GM18861 (cell line): ENCODE results near the gene ZNF865.

Experiments used
- ATAC-seq: cut with Tn5 transposase; IDR thresholded peaks from one replicate; pipeline ENCODE4 v1.9.1; 2021; ENCODE audit not compliant: unreplicated experiment

ZNF865 gene

GRCh38 chr19:55644191-55644833 is 38.9 kb downstream of the ZNF865 start:
- ATAC-seq, result no peak

DNA sequence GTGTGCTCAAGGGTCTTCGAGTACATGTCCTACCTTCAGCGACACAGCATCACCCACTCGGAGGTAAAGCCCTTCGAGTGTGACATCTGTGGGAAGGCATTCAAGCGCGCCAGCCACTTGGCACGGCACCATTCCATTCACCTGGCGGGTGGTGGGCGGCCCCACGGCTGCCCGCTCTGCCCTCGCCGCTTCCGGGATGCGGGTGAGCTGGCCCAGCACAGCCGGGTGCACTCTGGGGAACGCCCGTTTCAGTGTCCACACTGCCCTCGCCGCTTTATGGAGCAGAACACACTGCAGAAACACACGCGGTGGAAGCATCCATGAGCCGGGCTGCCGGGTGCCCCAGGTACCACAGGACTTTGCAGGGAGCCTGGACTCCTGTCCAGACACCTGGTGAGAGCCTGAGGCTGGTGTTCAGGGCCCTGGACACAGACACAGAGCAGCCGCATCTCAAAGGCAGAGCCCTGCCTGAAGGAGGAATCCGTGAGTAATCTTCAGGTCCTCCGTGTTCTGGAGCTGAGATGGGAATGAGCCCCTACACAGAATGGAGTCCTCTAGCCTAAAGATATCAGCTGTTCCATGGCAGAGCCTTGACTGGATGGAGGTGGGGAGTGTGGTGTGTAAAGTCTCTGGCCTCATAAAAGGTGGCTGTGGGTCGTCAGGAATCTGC is 39.5 kb downstream of the ZNF865 start:
- no peak for ATAC-seq

GRCh38 chr19:55645512-55645881 is 40.0 kb downstream of the ZNF865 start:
- no peak for ATAC-seq

DNA sequence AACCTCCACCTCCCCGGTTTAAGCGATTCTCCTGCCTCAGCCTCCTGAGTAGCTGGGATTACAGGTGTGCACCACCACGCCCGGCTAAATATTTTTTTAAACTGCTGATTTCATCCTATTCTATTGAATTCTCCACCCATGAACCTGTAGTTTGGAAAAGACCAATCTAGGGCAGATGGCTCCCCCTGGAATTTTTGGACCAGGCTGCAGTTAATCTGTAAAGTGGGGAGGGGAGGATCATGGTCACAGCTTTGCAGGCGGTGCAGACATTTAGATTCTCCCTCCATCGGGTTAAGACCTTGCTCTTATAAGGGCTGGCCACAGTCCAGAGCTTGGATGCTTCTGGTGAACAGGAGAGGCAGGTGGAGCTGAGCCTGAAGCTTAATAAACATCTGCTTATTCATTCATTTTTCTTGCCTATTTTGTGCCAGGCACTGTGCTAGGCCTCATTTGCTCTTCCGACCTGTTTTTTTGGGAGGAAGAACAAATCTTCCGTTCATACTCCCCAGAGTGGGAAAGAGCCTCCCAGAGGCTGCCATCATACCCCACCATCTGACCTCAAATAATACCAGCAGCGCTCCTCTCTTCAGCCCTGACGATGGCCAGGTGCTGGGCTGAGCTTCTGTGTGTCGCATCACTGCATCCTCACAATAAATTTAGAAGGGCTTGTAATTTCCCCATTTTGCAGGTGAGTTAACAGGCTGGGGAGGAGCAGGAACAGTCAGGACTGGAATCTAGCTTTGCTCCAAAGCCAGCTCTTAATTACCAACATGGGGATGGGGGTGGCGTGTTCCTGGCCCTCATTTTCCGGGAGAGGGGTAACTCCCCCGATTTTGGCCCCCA is 41.7 kb downstream of the ZNF865 start:
- no peak for ATAC-seq

GRCh38 chr19:55647732-55648584 is 42.5 kb downstream of the ZNF865 start, which contains the start of gene CCDC106:
TSS of gene CCDC106 (plus strand) at chr19:55648212. CDS start at chr19:55649047, 835 bp downstream.
- ATAC-seq, result no peak

DNA sequence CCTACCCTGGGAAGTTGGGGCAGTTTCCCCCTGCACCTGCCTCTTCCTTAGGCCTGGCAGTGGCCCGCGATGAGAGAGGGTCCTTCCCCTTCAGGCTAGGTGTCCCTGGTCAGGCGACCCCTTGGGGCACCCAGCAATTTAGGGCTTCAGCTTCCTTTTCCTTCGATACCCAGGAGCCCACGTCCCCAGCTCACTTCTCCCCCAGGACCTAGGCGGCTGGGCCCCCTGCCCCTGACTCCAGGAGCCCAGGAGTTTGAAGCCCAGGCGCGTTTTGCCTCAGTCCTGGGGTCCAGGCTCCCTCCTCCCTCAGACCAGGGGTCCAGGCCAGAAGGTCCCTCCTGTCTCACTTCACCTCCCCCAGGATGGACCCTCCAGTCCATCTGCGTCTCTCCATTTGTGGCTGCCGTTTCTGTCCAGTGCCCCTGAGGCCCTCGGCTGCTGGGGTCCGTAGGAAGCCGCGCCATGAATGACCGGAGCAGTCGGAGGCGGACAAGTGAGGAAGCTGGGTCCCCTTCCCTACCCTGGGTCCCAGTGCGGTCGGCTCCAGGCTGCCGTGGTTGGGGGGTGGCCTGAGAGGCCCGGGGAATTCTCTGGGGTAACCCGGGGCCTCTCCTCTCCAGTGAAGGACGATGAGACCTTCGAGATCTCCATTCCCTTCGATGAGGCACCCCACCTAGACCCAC is 43.3 kb downstream of the ZNF865 start:
- no peak for ATAC-seq

DNA sequence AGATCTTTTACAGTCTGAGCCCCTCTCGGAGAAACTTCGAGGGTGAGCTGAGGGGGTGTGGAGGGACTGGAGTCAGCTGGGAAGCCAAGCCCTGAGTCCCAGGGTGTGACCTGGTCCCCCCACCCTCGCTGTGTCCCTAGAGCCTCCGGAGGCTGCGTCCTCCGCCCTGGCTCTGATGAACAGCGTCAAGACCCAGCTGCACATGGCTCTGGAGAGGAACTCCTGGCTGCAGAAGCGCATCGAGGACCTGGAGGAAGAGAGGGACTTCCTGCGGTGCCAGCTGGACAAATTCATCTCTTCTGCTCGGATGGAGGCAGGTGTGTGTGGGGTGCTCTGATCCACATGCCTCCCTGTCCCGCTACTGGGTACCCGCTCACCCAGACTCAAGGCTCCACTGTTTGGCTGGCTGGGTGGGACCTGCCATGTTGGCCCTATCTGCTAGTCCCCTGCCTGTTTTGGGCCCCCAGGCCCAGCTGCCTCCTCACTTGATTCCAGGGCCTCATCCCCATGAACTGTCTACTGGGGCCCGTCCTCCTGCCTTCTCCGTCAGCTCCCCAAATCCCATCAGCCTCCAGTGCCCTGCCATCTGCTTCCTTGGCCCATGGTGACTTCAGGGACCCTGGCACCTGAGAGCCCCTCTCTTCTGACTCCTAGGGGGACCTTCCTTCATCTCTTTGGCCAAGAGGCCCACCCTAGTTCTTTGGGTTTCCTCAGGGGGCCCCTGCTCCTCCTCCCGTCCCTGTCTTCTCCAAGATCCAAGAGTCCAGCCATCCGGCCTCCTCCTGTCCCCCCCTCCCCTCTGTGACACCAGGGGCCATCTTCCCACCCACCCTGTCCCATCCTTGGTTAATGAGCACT is 44.0 kb downstream of the ZNF865 start:
- no peak for ATAC-seq

- ATAC-seq, result no peak
These were observed 44.7 kb downstream of the ZNF865 start for GRCh38 chr19:55650126-55650557.

GRCh38 chr19:55650602-55651230 is 45.3 kb downstream of the ZNF865 start:
- no peak for ATAC-seq

- ATAC-seq, result no peak
These were observed 45.8 kb downstream of the ZNF865 start for GRCh38 chr19:55651236-55651635.

- ATAC-seq, result no peak
These were observed 47.1 kb downstream of the ZNF865 start for GRCh38 chr19:55652311-55653128.

DNA sequence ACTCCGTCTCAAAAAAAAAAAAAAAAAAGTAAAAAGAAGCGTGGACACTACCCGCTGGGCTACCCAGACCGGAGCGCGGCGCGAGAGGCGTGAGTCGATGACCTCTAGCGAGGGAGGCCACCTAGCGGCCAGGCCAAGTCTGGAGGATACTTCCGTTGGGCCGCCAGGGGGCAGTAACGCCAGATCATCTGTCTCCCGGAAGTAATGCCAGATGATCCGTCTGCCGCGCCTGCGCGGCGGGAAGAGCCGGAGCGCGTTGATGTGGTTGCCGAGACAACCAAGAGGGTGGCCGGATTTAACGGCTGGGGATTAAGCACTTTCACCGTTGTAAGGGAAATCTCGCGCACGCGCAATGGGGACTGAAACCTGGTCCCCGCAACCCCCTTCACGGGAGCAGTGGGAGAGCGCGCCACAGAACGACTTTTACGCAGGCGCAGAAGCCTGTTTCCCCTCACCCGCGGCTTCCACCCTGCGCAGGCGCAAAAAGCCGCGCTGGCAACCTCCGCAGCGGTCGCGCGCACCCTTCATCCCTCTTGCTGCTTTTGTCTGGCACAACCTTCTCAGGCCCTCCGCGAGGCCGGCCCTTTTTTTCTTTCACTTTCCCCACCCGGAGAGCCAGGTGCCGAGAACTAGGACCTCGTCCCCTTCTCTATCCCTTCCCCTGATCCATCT is 48.3 kb downstream of the ZNF865 start:
- ATAC-seq, result peak; percentile 36

- ATAC-seq, result peak; percentile 43
These were observed 48.9 kb downstream of the ZNF865 start for GRCh38 chr19:55654323-55654867.

- peak; percentile 21 for ATAC-seq
These were observed 49.6 kb downstream of the ZNF865 start, which contains the start of gene U2AF2 for GRCh38 chr19:55654868-55655647. TSS of gene U2AF2 (plus strand) at chr19:55655035. CDS start at chr19:55655105, 70 bp downstream.

- ATAC-seq, result no peak
These were observed 50.2 kb downstream of the ZNF865 start for GRCh38 chr19:55655648-55656040.

DNA sequence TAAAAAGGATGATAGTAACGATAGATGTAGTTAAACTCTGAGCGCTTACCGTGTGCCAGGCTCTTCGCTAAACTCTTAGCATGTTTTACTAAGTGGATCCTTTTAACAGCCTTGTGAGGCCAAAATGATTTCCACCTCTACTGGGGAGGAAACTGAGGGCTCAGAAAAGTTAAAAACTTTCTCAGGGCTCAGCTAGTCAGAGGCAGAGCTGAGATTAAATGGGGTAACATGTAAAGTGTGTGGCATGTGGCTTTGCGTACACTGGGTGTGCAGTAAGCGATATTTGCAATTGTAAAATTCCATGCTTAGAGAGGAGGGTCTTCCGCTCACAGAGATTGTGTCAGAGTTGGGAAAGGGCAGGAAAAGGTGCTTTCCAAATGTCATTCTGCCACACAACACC is 51.1 kb downstream of the ZNF865 start:
- no peak for ATAC-seq
